IMR-90 (cell line): ENCODE results near the gene TPM2. TPM values are rescaled to one million over a fixed set of nuclear protein-coding genes. Genes with fewer than 3 reads are reported as not detected.

Source experiments
- ATAC-seq: fragments of 200-7000 bp; cut with Tn5 transposase; 2 replicates; pipeline ENCODE4 v1.9.1; 2020; ENCODE audit warnings: low read depth, mild to moderate bottlenecking, moderate library complexity
- BruUV-seq: library from RNA; stranded (reverse); fragments of 400-500 nt; replicated peaks from 2 replicates; lab custom pipeline; 2021; lab: Mats Ljungman, UMichigan
- CTCF ChIA-PET: fragments of 300-600 bp; formaldehyde crosslinking; extraction: SDS; loops from one replicate; lab custom pipeline; 2021; ENCODE audit warnings: antibody characterized with exemption; lab: Yijun Ruan, JAX
- POLR2A ChIA-PET: fragments of 300-600 bp; sonication (Branson Sonifier 250); formaldehyde crosslinking; loops from one replicate; lab custom pipeline; 2022; ENCODE audit warnings: antibody characterized with exemption; ENCODE audit not compliant: unreplicated experiment; lab: Charles Lee
- DNase-seq: peaks from one replicate; pipeline ENCODE4 v3.0.0; 2013
- H2AFZ ChIP-seq: replicated peaks from 2 replicates; pipeline ENCODE3; 2013; ENCODE audit warnings: low read length, mild to moderate bottlenecking; ENCODE audit not compliant: poor library complexity
- H2AK5ac ChIP-seq: 2 replicates; pipeline ENCODE4 v1.6.1; 2013; ENCODE audit warnings: low read depth, low read length, inconsistent platforms
- H2AK9ac ChIP-seq: replicated peaks from 2 replicates; pipeline ENCODE3; 2013; ENCODE audit warnings: mild to moderate bottlenecking, low read depth, low read length, moderate library complexity; ENCODE audit not compliant: poor library complexity
- H2BK120ac ChIP-seq: 2 replicates; pipeline ENCODE4 v1.6.1; 2013; ENCODE audit warnings: low read depth, low read length, inconsistent platforms
- H2BK15ac ChIP-seq: 3 replicates; pipeline ENCODE4 v1.6.1; 2013; ENCODE audit warnings: low read depth, low read length, inconsistent platforms
- H2BK20ac ChIP-seq: 2 replicates; pipeline ENCODE4 v1.6.1; 2013; ENCODE audit warnings: low read depth, mild to moderate bottlenecking, inconsistent platforms, low read length, moderate library complexity
- H2BK5ac ChIP-seq: 2 replicates; pipeline ENCODE4 v1.6.1; 2013; ENCODE audit warnings: mild to moderate bottlenecking, low read depth, low read length, inconsistent platforms; ENCODE audit not compliant: poor library complexity, severe bottlenecking
- H3K14ac ChIP-seq: replicated peaks from 2 replicates; pipeline ENCODE4 v1.6.1; 2013; ENCODE audit warnings: low read depth, low read length, inconsistent platforms
- H3K18ac ChIP-seq: 2 replicates; pipeline ENCODE4 v1.6.1; 2013; ENCODE audit warnings: low read depth, low read length, control low read depth
- H3K23ac ChIP-seq: 2 replicates; pipeline ENCODE4 v1.6.1; 2013; ENCODE audit warnings: low read depth, low read length, inconsistent platforms
- H3K27ac ChIP-seq: 2 replicates; pipeline ENCODE4 v1.5.1; 2013; ENCODE audit warnings: mild to moderate bottlenecking, control low read depth, low read length; ENCODE audit not compliant: insufficient read depth
- H3K27me3 ChIP-seq: 2 replicates; pipeline ENCODE4 v1.6.1; 2013; ENCODE audit warnings: low read length; ENCODE audit not compliant: control insufficient read depth, insufficient read depth
- H3K36me3 ChIP-seq: 2 replicates; pipeline ENCODE4 v1.6.1; 2013; ENCODE audit warnings: low read length, mixed read lengths; ENCODE audit not compliant: control insufficient read depth, insufficient read depth
- H3K4ac ChIP-seq: 2 replicates; pipeline ENCODE4 v1.6.1; 2013; ENCODE audit warnings: low read depth, low read length, inconsistent platforms
- H3K4me1 ChIP-seq: 2 replicates; pipeline ENCODE4 v1.6.1; 2013; ENCODE audit warnings: low read length, mixed read lengths; ENCODE audit not compliant: control insufficient read depth, insufficient read depth
- H3K4me2 ChIP-seq: 2 replicates; pipeline ENCODE4 v1.6.1; 2013; ENCODE audit warnings: low read depth, mild to moderate bottlenecking, control low read depth, low read length, moderate library complexity
- H3K4me3 ChIP-seq: 2 replicates; pipeline ENCODE4 v1.5.1; 2013; ENCODE audit warnings: low read depth, mild to moderate bottlenecking, control low read depth, low read length, moderate library complexity; ENCODE audit not compliant: insufficient read depth
- H3K56ac ChIP-seq: 2 replicates; pipeline ENCODE4 v1.6.1; 2013; ENCODE audit warnings: low read length, inconsistent platforms; ENCODE audit not compliant: insufficient read depth; ENCODE audit errors: extremely low read depth
- H3K79me1 ChIP-seq, 2 experiments: 2 replicates each; pipeline ENCODE4 v1.6.1; 2013; ENCODE audit warnings: low read length in 2 of 2, inconsistent platforms in 1 of 2, low read depth in 1 of 2
- H3K9ac ChIP-seq: 2 replicates; pipeline ENCODE4 v1.6.1; 2013; ENCODE audit warnings: low read depth, low read length, control low read depth
- H3K9me1 ChIP-seq: 2 replicates; pipeline ENCODE4 v1.6.1; 2013; ENCODE audit warnings: low read length, inconsistent platforms; ENCODE audit not compliant: insufficient read depth
- H3K9me3 ChIP-seq: 2 replicates; pipeline ENCODE4 v1.6.1; 2013; ENCODE audit warnings: low read length; ENCODE audit not compliant: control insufficient read depth, insufficient read depth
- H4K20me1 ChIP-seq: 2 replicates; pipeline ENCODE4 v1.6.1; 2013; ENCODE audit warnings: low read length, inconsistent platforms; ENCODE audit not compliant: insufficient read depth
- H4K5ac ChIP-seq: 2 replicates; pipeline ENCODE4 v1.6.1; 2013; ENCODE audit warnings: mild to moderate bottlenecking, low read depth, low read length, control low read depth
- H4K8ac ChIP-seq, 2 experiments: 2 replicates each; pipeline ENCODE4 v1.6.1; 2013; ENCODE audit warnings: low read depth in 2 of 2, low read length in 2 of 2, control low read depth in 1 of 2, inconsistent platforms in 1 of 2
- H4K91ac ChIP-seq: 2 replicates; pipeline ENCODE4 v1.6.1; 2013; ENCODE audit warnings: low read depth, low read length, inconsistent platforms; ENCODE audit not compliant: insufficient read depth
- BHLHE40 ChIP-seq: fragments of 150-350 bp; IDR thresholded peaks from 2 replicates; pipeline ENCODE4 v1.6.1; 2016; ENCODE audit warnings: mild to moderate bottlenecking, low read depth, low read length
- CEBPB ChIP-seq: IDR thresholded peaks from 2 replicates; pipeline ENCODE4 v1.6.1; 2012; ENCODE audit warnings: low read depth, low read length, improper control_type of control experiment
- CHD1 ChIP-seq: IDR thresholded peaks from 2 replicates; pipeline ENCODE4 v1.6.1; 2012; ENCODE audit warnings: low read depth, low read length, improper control_type of control experiment
- ELK1 ChIP-seq: fragments of 150-350 bp; IDR thresholded peaks from 2 replicates; pipeline ENCODE4 v1.6.1; 2016; ENCODE audit warnings: low read depth, mild to moderate bottlenecking, low read length, moderate library complexity, borderline replicate concordance
- FOS ChIP-seq: fragments of 150-350 bp; IDR thresholded peaks from 2 replicates; pipeline ENCODE4 v1.6.1; 2016; ENCODE audit warnings: low read depth, low read length
- MAFK ChIP-seq: IDR thresholded peaks from 2 replicates; pipeline ENCODE4 v1.6.1; 2012; ENCODE audit warnings: low read depth, low read length, improper control_type of control experiment
- MAZ ChIP-seq: IDR thresholded peaks from 2 replicates; pipeline ENCODE4 v1.6.1; 2012; ENCODE audit warnings: low read depth, mild to moderate bottlenecking, low read length, improper control_type of control experiment, moderate library complexity, borderline replicate concordance
- MXI1 ChIP-seq: IDR thresholded peaks from 2 replicates; pipeline ENCODE4 v1.6.1; 2012; ENCODE audit warnings: low read depth, mild to moderate bottlenecking, low read length, moderate library complexity, borderline replicate concordance
- NFE2L2 ChIP-seq: fragments of 150-350 bp; IDR thresholded peaks from 2 replicates; pipeline ENCODE4 v1.6.1; 2016; ENCODE audit warnings: low read depth, mild to moderate bottlenecking, low read length
- POLR2A ChIP-seq: IDR thresholded peaks from 2 replicates; pipeline ENCODE4 v1.6.1; 2012; ENCODE audit warnings: mild to moderate bottlenecking, low read depth, low read length
- RAD21 ChIP-seq: IDR thresholded peaks from 2 replicates; pipeline ENCODE4 v1.6.1; 2012; ENCODE audit warnings: low read length, improper control_type of control experiment
- RCOR1 ChIP-seq: IDR thresholded peaks from 2 replicates; pipeline ENCODE4 v1.6.1; 2012; ENCODE audit warnings: mild to moderate bottlenecking, low read length, improper control_type of control experiment; ENCODE audit not compliant: insufficient replicate concordance
- RFX5 ChIP-seq: IDR thresholded peaks from 2 replicates; pipeline ENCODE4 v1.8.0; 2012; ENCODE audit warnings: low read depth, mild to moderate bottlenecking, low read length, moderate library complexity
- SMC3 ChIP-seq: fragments of 150-350 bp; IDR thresholded peaks from 2 replicates; pipeline ENCODE4 v1.6.1; 2016; ENCODE audit warnings: low read depth, mild to moderate bottlenecking, antibody characterized with exemption, low read length, moderate library complexity
- USF2 ChIP-seq: fragments of 150-350 bp; IDR thresholded peaks from 2 replicates; pipeline ENCODE4 v1.6.1; 2017; ENCODE audit warnings: mild to moderate bottlenecking, antibody characterized with exemption, low read length, low read depth
- WGBS, 2 experiments: methylation state at CpG; one replicate each; pipeline versions ENCODE4 v1.1.5 to v1.1.7; 2013; ENCODE audit warnings: missing lambda C conversion rate in 2 of 2; ENCODE audit not compliant: insufficient read length in 1 of 2; ENCODE audit errors: extremely low coverage in 2 of 2; 5-methylcytosine and 5-hydroxymethylcytosine counted together
- dilution Hi-C: fragments of 300-500 bp; cut with HindIII; formaldehyde crosslinking; loops from one replicate; pipeline ENCODE4 v1.14.3; 2018; ENCODE audit warnings: low sequenced_read_pairs; ENCODE audit not compliant: unreplicated experiment
- in situ Hi-C: fragments of 300-500 bp; cut with MboI; formaldehyde crosslinking; loops from 3 replicates; pipeline ENCODE4 v1.14.3; 2019; ENCODE audit warnings: low sequenced_read_pairs, inconsistent platforms, mixed read lengths
- intact Hi-C: fragments of 100-400 bp; cut with micrococcal nuclease; formaldehyde crosslinking; loops from 2 replicates; pipeline ENCODE4 v1.10.0; 2022
- polyA plus RNA-seq, 3 experiments: library from polyadenylated mRNA; depleted of rRNA; stranded (reverse); fragments of >200 nt; gene quantifications; 2 replicates each; pipeline ENCODE4 v1.2.3, GENCODE V29; 2012; ENCODE audit warnings: low replicate concordance in 1 of 3
- total RNA-seq: library from RNA; depleted of rRNA; stranded (reverse); fragments of >200 nt; gene quantifications from 2 replicates; pipeline ENCODE4 v1.2.3, GENCODE V29; 2012
- TF ChIP-seq, protein P1 (sequence below): conservative IDR thresholded peaks from 2 replicates; pipeline ENCODE4 v1.5.1; 2012; ENCODE audit warnings: mild to moderate bottlenecking, low read depth, low read length, improper control_type of control experiment

Gene TPM2
- total and polyA plus RNA-seq, 2 of the 4 experiments (the other 2 are of a cell fraction) = 960 to 2,500 TPM

DNA sequence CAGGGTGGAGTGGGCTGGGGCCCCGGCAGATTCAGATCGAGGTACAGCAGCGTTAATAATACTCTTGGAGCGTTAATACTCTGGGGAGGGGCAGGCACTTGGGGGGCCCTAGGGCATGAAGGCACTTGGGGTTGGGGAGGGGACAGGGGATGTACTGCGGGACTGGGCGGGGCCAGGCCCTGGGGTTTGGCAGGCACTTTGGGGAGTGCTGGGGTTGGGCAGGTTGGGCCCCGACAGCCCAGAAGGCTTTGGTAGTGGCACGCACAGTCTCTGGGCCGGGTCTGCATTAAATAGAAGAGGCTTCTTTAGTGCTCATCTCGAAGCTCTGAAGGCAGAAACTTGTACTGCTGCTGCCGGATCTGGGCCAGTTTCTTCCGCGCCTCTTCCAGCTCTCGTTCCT is 7.8 kb upstream of the TPM2 start:
- Histone ChIP-seq H3K36me3 (peaks cover 62% of the 10 kb centered on the region), H4K8ac (no peak overlapping the region), H4K91ac (no peak overlapping the region), H4K20me1 (peaks cover 22% of the 10 kb centered on the region), H3K4me2 (no peak overlapping the region), H3K4ac (no peak overlapping the region), H2BK5ac (no peak overlapping the region), H2BK120ac (no peak overlapping the region), H3K27ac (no peak overlapping the region), H3K27me3 (no peaks in the 10 kb centered on the region), H2AFZ (no peak overlapping the region), H2BK20ac (no peak overlapping the region), H3K4me1 (peaks cover 5% of the 10 kb centered on the region; the same call in 1 of the 2 replicates), H3K4me3 (no peak overlapping the region), H2AK9ac (no peak overlapping the region), H2AK5ac (no peak overlapping the region), H3K14ac (no peak overlapping the region), H3K9me3 (no peaks in the 10 kb centered on the region), H3K9ac (no peak overlapping the region), H3K18ac (no peak overlapping the region), H2BK15ac (no peak overlapping the region), H4K5ac (no peak overlapping the region), H3K79me1 (peaks cover 15 to 50% of the 10 kb centered on the region in 2 experiments), H3K9me1 (peaks cover 10% of the 10 kb centered on the region), H3K23ac (no peak overlapping the region), H3K56ac (no peak overlapping the region)
- TSS peak; percentile 95 for BruUV-seq
- ChIA-PET POLR2A (interaction anchor here (1.7 kb wide), 1 partner anchor 9 kb away, joined by 10 read pairs; no protein-coding TSS in a partner anchor), CTCF (interaction anchor here (1.0 to 1.6 kb wide), 2 partner anchors 19 to 38 kb away, joined by 3 to 6 read pairs; no protein-coding TSS in a partner anchor)
- ATAC-seq (no peak), DNase-seq (no peak)
- intact Hi-C loops = no loop called here
- in situ Hi-C loops = no loop called here
- TF ChIP-seq POLR2A (no peak), RAD21 (no peak), CHD1 (no peak), MAZ (no peak), USF2 (no peak), FOS (no peak), MXI1 (no peak), SMC3 (no peak), NFE2L2 (no peak), ELK1 (no peak), MAFK (no peak), RFX5 (no peak), RCOR1 (no peak), BHLHE40 (no peak), CEBPB (no peak)
- TF ChIP-seq, protein P1, sequence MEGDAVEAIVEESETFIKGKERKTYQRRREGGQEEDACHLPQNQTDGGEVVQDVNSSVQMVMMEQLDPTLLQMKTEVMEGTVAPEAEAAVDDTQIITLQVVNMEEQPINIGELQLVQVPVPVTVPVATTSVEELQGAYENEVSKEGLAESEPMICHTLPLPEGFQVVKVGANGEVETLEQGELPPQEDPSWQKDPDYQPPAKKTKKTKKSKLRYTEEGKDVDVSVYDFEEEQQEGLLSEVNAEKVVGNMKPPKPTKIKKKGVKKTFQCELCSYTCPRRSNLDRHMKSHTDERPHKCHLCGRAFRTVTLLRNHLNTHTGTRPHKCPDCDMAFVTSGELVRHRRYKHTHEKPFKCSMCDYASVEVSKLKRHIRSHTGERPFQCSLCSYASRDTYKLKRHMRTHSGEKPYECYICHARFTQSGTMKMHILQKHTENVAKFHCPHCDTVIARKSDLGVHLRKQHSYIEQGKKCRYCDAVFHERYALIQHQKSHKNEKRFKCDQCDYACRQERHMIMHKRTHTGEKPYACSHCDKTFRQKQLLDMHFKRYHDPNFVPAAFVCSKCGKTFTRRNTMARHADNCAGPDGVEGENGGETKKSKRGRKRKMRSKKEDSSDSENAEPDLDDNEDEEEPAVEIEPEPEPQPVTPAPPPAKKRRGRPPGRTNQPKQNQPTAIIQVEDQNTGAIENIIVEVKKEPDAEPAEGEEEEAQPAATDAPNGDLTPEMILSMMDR = no peak
- dilution Hi-C loops = no loop called here
- WGBS, 2 experiments = 88% methylated on average over 3 of the region's 14 CpGs; no CpG with 5 or more reads in 1 of the 2 experiments
